GM04504 (cell line): ENCODE measurements around the gene UBE2E1.
A peak's percentile ranks its signal among the peaks of the same experiment; 100 is the strongest.
"Not testable (repeated sequence)": the region's sequence is repeated elsewhere in the genome, so short reads cannot be mapped to it uniquely, and the experiment has no call there.

Experiments used
- DNase-seq: peaks from one replicate; pipeline ENCODE4 v3.0.0-alpha.2; 2012; ENCODE audit warnings: low read depth

UBE2E1 gene

DNA sequence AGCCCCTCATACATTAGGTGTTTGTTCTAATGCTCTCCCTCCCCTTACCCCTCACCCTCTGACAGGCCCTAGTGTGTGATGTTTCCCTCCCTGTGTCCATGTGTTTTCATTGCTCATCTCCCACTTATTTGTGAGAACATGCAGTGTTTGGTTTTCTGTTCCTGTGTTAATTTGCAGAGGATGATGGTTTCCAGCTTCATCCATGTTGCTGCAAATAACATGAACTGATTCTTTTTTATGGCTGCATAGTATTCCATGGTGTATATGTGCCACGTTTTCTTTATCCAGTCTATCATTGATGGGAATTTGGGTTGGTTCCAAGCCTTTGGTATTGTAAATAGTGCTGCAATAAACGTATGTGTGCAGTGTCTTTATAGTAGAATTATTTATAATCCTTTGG, 43.7 kb downstream of the UBE2E1 start:
- not testable (repeated sequence) for DNase-seq

GRCh38 chr3:23856286-23856685, 50.5 kb downstream of the UBE2E1 start:
- DNase-seq = no peak

- DNase-seq = no peak
These were observed 53.4 kb downstream of the UBE2E1 start for GRCh38 chr3:23859012-23859743.

- no peak for DNase-seq
These were observed 54.2 kb downstream of the UBE2E1 start for GRCh38 chr3:23859839-23860382.

DNA sequence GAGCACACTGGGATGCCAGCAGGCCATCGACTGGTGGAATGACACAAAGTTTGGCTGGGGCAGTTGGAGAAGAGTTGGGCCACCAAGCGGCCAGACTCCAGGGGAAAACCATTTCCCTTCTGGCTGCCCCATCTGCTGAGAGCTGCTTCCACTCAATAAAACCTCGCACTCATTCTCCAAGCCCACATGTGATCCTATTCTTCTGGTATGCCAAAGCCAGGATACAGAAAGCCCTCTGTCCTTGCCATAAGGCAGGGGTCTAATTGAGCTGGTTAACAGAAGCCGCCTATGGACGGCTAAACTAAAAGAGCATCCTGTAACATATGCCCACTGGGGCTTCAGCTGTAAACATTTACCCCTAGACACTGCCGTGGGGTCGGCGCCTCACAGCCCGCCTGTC, 55.9 kb downstream of the UBE2E1 start:
- no peak for DNase-seq

DNA sequence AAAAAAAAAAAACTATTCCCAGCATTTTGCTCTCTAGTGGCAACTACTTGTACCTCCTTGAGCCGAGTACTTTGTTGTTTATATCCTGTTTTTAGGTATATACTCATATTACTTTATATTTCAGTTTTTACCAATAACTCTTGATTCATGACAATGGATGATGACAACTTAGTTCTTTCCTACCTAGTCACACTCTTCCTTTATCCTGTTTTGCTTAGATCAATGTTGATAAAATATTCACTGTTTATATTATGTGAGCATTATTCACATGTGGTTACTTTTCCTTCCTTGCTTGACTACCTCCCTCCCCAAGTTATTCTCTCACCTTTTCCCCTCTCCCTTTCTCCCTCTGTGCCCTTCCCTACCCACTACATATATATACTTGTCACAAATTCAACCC, 57.3 kb downstream of the UBE2E1 start:
- no peak for DNase-seq

GRCh38 chr3:23864931-23865330, 59.2 kb downstream of the UBE2E1 start:
- DNase-seq = no peak

- no peak for DNase-seq
These were observed 60.0 kb downstream of the UBE2E1 start for GRCh38 chr3:23865595-23866396.

DNA sequence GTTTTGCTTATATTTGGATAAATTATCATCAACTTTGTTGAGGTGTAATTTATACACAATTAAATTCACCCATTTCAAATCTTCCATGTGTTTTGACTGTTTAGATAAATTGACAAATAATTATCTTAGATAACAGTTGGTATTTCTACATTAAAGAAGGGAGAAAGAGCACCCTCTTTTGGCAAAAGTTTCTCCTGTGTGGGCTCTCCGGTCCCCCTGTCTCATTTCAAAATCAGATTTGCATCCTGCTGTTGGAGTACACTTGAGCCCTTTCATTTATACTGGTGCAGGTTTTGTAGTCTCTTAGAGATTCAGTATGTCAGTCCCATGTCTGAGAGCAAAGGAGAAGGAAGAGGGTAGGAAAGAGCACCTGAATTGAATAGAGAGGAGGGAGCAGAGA, 61.6 kb downstream of the UBE2E1 start:
- DNase-seq = no peak

GRCh38 chr3:23867838-23868237, 62.1 kb downstream of the UBE2E1 start:
- no peak for DNase-seq

DNA sequence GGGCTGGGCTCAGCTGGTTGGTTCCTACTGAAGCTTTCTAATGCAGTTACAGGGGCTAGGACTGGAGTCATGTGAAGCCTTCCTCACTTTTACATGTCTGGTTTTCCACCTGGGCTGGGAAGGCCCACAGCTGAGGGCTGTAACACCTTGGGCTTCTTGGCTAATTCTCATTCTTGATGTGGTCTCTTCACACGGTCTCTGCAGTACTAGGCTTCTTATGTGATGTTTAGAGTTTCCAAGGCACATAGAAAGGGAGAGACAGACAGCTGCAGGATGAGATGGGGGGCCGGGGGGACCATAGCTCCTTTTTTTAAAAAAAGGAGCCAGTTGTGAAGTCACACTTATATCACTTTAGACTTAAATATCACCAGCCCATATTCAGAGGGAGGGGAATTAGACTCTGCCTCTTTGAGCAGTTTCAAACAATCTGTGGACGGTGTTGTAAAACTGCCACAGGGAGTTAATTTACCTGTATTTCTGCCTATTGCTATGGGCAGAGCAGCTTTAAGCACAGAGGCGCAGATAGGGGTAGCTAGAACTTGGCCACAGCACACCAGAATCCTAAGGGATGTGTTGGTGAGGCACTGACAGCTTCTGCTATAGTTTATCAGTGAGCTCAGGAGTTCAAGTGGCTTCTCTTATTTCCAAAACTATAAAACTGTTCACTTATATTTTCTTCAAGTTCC, 64.4 kb downstream of the UBE2E1 start:
- DNase-seq = no peak

DNA sequence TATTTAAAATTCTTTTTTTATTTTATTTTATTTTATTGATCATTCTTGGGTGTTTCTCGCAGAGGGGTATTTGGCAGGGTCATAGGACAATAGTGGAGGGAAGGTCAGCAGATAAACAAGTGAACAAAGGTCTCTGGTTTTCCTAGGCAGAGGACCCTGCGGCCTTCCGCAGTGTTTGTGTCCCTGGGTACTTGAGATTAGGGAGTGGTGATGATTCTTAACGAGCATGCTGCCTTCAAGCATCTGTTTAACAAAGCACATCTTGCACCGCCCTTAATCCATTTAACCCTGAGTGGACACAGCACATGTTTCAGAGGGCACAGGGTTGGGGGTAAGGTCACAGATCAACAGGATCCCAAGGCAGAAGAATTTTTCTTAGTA, 64.9 kb downstream of the UBE2E1 start:
- DNase-seq = not testable (repeated sequence)

GRCh38 chr3:23871361-23871760, 65.6 kb downstream of the UBE2E1 start:
- DNase-seq = not testable (repeated sequence)

GRCh38 chr3:23872330-23872729, 66.6 kb downstream of the UBE2E1 start:
- no peak for DNase-seq

- no peak for DNase-seq
These were observed 68.2 kb downstream of the UBE2E1 start for GRCh38 chr3:23873941-23874340.

- DNase-seq = no peak
These were observed 68.8 kb downstream of the UBE2E1 start for GRCh38 chr3:23874359-23875112.

DNA sequence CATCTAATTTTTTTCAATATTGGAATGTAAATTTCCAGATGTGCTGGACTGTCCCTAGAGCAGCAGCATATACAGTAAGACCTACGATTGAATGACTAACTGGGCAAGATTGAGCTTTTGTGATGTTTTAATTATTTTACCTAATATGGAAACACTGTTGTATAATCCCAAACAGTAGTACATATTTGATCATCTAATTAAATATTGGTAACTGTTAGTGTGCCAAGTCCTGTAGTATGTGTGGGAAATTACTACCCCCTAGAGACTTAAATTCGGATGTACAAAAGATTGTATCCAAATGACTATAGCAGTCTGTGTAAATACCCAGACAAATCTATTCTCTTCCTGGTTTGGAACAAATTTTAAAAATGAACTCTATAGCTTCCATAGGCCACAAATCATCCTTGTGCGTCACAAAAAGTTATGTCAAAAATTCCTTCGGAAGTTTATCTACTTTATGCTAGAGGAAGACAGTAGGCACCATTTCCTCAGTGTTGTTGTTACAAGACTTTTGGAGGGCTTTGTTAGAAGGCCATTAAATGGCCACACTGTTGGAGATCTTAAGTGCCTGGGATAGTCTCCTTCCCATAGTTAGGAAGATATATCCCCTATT, 69.5 kb downstream of the UBE2E1 start:
- no peak for DNase-seq

- no peak for DNase-seq
These were observed 71.2 kb downstream of the UBE2E1 start for GRCh38 chr3:23876923-23877322.

GRCh38 chr3:23877329-23877980, 71.7 kb downstream of the UBE2E1 start:
- peak; percentile 85 for DNase-seq

DNA sequence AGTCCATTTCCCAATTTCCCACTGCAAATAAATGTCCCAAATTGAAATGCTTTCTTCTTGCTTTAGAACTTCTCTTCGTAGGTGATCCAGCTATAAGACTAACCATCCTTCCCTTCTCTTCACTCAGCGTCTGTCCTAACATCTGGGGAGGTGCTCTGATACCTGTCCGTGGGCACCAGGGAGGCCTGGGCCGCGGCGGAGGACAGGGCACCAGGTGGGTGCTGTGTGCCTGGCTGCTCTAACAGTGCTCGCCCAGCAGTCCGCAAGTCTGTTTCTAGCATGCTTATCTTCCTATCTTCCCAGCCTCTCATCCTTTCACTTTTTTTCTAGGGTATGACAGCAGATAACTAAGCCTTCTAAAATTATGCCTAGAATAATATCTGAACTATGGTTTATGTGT, 73.7 kb downstream of the UBE2E1 start:
- DNase-seq = no peak
